ENCODE data around the gene LRRC15. TPM values are rescaled to one million over a fixed set of nuclear protein-coding genes. Genes with fewer than 3 reads are reported as not detected.

LRRC15 gene
- total RNA-seq, 1 donor from 2014 or later, result 0.20 TPM

DNA sequence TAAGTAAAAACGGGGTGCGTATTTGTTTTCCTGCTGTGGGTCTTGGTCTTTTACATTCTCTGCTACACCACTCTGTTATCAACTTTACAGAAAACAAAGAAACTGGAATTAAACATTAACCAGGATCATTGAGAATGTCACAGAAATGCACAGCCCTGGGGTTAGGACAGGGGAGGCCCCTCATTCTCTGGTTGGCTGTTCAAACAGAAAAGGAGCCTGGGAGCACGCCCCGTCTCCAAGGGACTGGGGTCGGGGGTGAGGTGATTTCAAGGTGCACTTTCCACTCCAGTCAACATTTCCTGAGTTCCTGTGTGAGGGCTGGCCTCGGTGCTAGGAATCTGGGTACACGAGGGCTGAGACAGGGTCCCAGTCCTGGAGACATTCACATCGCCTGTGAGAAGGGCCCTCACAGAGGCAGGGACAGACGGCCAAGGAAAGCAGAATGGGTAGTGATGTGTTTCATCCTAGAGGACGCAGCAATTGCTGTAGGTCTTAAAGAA is 48.7 kb downstream of the LRRC15 start:
- no peak for DNase-seq (ENCODE audit: low read depth in 2 of 2)

DNA sequence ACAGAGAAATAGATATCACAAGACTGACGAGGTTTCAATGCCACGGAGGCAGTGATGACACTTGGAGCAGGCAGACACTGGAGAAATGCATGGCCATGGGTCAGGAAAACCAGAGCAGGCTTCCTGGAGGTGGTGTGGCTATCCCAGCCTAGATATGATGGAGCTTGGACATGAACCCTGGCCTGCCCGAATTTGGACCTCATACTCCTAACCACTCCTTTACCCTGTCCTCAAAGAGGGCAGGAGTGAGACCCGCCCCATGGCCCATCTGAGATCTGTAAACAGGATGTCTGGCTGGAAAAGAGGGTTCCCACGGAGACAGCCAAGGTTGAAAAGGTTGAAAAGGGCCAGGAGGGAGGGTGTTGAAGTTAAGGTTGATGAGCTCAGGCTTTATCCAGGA is 49.4 kb downstream of the LRRC15 start:
- peak in 1 of 2 donors; percentile 44 for DNase-seq (ENCODE audit: low read depth in 2 of 2)

GRCh38 chr3:194318511-194319161 is 50.9 kb downstream of the LRRC15 start:
- no peak for DNase-seq (ENCODE audit: low read depth in 2 of 2)

DNA sequence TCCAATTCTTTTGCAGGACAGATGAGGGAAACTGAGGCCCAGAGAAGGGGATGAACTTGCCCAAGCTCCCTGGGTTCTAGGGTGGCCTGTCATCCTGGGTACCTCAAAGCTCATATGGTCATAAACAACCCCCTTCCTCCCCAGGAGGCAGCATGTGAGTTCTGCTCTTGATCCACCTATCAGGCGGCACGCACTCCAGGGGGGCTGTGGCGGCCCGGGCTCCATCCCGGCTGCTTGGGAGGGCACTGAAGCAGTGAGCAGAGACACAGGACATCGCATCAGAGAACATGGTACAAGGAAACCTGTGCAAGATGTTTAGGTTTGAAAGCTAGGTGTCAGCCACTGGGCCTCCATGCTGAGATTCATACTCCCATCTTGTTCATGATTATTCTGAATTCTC is 52.6 kb downstream of the LRRC15 start:
- no peak for DNase-seq (ENCODE audit: low read depth in 2 of 2)

- no peak for DNase-seq (ENCODE audit: low read depth in 2 of 2)
These were observed 53.6 kb downstream of the LRRC15 start for GRCh38 chr3:194315965-194316361.

DNA sequence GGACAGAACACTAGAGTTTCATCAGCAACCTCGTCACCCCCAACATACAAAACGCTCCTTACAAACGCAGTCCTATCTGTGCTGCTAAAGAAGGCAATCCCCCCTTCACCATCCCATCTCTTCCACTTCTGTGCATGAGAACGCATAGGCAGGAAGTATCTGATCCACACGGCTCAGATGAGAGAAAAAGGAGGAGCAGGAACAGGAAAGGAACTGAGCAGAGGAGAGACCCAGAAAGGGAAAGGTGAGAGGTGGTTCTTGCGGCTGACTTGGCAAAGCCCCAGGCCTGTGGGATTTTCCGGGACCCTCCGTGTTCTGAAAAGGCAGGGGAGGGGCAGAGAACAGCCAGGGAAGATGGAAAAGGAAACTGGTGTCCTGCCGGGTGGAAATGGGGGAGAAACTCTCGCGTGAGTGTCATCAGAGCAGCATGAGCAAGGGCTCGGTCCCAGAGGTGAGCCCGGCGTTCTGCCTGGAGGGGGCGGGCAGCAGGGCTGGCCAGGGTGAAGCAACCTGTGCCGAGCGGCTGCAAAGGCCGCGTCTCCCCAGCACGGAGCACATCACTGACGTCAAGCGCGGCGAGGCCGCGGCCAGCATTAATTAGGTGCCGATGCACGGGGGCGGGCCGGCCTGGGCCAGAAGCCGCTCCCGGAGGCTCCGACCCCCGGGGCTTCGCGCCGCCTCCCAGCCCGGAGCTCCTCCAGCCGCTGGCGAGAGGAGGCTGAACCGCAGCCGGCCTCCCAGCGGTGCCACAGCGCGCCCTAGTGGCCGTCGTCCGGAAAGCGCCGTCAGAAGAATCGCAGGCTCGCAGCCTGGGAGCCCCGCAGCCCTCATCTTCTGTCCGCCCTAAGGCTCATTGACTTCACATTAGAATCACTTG is 54.2 kb downstream of the LRRC15 start:
- peak; percentile 86 to 91 for DNase-seq (ENCODE audit: low read depth in 2 of 2)

DNA sequence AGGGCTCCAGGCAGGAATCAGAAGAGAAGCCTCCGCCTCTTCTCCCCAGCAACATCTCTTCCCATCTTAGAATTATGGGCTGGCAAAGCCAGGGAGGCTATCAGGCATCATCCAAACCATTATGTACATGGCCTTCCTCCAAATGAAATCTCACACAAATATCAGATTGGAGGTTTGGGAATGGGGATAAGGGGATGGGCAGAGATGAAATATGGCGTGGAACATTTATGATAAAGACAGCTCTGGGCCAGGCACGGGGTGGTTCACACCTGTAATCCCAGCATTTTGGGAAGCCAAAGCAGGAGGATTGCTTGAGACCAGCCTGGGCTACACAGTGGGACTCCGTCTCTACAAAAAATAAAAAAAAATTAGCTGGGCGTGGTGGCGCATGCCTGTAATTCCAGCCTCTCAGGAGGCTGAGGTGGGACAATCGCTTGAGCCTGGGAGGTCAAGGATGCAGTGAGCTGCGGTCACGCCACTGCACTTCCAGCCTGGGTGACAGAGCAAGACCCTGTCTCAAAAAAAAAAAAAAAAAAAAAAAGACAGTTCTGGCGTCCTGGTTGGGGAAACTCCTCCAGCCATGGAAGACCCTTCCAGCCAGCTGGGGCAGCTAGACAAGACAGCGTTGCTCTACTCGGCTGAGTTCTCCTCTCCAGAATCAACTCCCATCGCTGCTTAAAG is 55.0 kb downstream of the LRRC15 start:
- no peak for DNase-seq (ENCODE audit: low read depth in 2 of 2)

DNA sequence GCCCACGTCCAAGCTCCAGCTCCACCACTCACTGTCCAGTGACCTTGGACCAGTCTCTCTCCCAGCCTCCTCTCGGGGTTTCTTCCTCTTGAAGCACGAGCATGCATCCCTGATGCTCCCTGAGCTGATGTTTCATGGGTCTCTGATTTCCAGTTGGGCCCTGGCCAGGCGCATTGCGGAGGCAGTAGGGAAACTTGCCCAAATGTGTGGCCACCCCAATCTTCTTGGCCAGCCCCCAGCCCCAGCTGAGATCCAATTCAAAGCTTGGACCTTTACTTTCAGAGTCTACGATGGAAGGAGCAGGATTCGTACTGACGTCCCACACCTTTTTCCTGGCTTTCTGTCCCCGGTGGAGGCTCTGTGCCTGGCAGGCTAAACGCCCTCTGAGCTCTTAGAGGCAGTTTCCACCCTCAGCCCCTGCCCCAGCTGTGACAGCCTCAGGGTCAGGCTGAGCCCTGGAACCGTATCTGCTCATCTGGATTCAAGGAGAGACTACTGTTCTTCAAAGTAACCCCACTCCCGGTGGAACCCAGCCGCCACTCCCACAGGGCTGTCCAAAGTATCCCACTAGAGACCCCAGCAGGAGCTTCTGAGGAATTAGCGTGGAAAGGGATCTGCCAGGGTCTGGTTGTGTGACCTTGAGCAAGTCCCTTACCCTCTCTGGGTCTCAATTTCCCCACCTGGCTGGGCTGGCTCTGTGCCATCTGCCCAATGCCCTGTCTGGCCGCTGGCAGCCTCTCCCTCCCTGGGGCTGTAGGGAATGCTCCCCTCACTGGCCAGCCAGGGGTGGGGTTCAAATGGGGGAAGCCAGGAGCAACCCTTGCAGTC is 55.8 kb downstream of the LRRC15 start:
- DNase-seq (ENCODE audit: low read depth in 2 of 2), result no peak

DNA sequence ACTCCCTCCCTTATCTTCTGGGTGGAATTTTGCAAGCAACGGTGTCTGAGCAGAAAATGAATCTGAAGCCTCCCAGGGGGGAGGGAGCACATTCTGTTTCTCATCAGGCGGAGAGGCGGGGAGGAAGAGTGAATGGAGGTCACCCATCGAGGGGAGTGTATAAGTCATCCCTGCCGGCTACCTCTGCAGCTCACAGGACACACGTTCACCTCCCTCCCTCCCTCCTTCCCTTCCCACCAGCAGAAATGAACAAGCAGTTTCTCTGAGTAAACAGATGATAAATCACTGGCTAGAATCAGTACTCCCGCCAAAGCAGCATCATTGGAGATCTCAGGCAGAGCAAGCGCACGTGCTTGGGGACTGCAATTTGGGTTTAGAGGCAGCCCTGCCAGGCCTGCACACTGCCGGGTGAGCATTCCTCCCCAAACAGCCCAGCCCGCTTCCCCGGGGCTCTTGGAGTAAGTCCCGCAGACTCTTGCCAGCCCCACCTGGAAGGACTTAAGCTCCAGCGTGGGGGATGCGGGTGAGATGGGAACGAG is 56.7 kb downstream of the LRRC15 start:
- peak in 1 of 2 donors; percentile 16 for DNase-seq (ENCODE audit: low read depth in 2 of 2)

- DNase-seq (ENCODE audit: low read depth in 2 of 2), result no peak
These were observed 57.3 kb downstream of the LRRC15 start for GRCh38 chr3:194312186-194312742.

DNA sequence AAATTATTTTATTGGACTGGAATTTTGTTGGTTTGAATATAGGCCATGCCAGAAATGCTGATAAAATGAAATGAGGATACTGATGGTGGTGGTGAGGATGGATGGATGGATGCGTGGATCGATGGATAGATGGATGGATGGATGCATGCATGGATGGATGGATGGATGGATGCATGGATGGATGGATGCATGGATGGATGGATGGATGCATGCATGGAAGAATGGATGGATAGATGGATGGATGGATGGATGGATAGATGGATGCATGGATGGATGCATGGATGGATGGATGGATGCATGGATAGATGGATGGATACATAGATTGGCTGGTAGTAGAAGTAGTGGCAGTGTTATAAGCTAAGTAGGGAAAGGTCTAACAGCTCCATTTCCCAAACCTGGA is 58.5 kb downstream of the LRRC15 start:
- DNase-seq (ENCODE audit: low read depth in 2 of 2), result no peak

GRCh38 chr3:194310060-194310835 is 59.3 kb downstream of the LRRC15 start:
- no peak for DNase-seq (ENCODE audit: low read depth in 2 of 2)

GRCh38 chr3:194308601-194309449 is 60.7 kb downstream of the LRRC15 start:
- DNase-seq (ENCODE audit: low read depth in 2 of 2), result peak in 1 of 2 donors; percentile 17

DNA sequence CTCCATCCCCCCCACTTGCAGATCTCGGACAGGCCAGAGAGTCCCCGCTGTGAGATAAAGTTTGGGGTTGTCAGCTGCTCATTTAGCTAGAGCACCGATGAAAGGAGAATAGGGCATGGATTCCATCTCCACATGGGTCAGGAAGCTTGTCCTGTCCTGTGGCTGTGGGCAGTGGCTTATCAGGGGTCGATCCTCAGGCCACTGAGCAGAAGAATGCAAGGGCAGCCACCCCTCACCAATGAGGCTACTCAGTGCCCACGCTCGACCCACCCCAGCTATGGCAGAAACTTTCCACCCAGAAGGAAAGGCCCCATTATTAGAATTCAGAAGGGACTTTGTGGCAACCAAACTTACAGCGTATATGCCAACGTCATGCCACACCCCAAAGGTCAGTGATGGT is 61.7 kb downstream of the LRRC15 start:
- DNase-seq (ENCODE audit: low read depth in 2 of 2), result no peak

DNA sequence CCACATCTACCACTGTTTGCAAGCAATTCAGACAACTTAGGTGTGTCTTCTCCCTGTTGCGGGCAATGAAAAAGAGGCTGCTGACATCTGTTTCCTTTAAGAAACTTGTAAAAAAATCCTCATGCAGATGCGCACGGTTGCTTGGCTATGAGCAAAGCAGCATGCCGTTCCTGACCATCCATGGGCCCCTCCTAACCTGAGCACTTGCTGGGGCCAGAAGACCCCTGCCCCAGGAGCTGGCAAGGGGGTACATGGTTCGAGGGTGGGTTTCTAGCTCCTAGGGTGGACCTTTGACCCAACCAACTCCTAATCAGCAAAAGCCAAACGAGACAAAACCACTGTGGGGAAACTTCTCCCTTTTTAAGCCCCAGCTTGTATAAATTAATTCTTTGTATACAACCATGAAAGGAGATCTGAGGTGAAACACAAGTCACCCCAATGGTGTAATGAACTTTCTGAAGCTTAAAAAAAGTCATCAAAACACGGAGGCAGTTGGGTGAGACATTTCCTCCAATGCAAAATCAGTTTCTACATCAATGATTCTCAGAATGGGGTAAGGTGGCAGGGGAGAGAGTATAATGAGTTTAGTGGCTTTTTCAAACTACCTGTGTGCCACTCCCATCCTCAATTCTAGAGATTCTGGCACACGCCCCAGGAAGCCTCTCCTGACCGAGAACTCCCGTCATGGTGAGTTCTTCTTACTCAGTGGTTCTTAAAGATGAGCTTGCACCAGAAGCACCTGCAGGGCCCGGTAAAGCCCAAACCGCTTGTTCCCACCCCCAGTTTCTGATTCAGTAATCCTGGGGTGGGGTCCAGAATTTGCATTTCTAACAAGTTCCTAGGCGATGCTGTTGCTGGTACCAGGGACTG is 62.5 kb downstream of the LRRC15 start:
- no peak for DNase-seq (ENCODE audit: low read depth in 2 of 2)

DNA sequence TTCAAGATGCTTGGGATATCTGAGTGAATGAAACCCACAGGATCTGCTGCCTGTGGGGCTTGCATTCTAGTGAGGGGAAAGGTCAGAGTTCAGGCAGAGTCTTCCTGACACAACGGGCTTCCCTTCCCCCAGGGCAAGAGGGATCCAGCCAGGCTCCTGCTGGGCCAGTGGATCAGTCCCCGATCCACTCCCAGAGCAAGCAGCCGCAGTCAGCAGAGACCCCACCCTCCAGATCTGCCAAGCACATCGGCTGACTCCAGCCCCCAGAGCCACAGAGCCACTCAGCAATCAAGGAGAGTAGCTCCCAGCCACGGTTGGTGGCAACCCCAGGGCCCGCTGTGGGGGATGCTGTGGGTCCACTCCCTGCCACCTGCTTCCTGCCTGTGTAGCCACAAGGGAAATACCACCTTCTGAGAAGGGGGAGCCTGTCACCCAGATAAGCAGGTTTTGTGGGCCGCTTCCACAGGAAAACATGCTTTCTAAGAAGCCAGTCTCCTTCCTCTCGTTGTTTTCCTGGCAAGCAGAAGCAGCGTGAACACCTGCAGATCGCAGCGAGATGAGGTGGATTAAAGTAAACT is 63.3 kb downstream of the LRRC15 start:
- peak in 1 of 2 donors; percentile 76 for DNase-seq (ENCODE audit: low read depth in 2 of 2)

DNA sequence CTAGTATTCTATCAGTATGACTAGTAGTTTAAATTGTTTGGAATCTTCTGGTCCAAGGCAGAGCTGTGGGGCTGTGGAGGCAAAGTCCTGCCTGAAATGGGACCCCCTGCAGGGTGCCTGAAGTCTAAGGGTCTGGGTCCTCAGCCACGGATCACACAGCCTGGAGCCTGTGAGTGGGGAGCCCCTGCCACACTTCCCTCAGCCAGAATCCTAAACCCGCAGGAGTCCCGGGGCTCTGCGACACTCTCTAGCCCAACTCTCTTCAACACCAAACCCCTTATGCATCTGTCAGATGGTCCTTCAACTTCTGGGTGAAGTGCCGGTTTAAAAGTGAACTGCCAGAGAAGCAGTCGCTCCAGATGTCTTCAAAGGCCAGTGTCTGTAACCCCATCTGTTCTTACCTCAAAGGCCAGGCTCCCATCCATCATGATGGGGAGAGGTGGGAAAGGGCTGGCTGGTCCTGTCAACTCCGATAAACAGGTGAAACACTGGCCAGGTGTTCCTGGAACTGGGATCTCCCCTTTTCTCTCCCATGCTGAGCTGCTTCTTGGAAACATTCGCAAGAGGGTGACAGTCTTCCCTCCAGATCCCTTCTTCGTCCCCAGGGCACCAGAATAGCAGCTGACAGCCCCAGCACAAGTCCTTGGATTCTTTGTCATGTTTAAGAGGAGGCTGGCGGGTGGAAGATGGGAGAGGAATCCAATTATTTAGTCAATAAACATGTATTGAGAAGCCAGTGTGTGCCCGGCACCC is 64.0 kb downstream of the LRRC15 start:
- DNase-seq (ENCODE audit: low read depth in 2 of 2), result no peak
